NCI-H128 (cell line): Measurements from ENCODE around the gene SGCG.

Source experiments
- DNase-seq: peaks from one replicate; lab custom pipeline; 2025; ENCODE audit not compliant: unreplicated experiment; lab: John Stamatoyannopoulos, UW

SGCG gene

DNA sequence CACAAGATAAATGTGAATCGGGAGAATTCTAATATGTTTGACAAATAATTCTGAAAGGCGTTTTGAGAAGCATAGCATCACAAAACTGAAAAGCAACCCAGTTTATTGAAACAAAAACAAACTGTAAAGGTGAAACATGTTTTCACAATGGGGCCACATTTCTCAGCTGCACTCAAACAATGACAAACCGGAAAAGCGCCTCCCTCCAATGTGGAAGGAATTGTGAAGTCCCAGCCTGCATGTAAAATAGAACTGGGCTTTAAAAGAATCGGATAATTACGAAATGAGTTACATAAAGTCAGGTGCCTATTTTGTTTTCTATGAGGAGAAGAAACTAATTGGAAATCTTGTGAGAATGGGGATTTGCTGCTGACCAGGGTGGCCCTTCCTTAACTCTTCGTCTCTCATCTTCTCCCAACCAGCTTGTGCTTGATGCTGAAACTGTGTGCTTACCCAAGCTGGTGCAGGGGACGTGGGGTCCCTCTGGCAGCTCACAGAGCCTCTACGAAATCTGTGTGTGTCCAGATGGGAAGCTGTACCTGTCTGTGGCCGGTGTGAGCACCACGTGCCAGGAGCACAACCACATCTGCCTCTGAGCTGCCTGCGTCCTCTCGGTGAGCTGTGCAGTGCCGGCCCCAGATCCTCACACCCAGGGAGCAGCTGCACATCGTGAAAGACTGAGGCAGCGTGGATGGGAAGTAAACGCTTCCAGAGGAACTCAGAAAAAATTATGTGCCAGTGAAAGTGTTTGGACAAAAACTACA, 143.3 kb downstream of the SGCG start:
- no peak for DNase-seq

DNA sequence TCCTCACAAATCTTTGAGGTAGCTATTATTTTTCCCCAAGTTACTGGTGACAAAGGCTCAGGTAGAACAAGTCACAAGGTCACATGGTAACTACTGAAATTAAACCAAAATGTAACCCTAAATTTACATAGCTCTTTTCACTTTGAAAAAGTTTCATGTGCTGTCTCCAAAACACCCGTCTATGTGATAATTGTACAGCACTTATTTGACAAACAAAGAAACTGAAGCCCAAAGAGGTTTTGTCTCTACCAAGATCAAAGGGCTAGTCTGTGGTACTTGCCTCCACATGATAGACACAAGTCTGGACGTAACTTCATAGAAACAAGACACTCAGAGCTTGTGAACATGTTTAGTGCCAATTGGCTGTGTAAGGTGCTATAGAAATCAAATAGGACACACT, 144.4 kb downstream of the SGCG start:
- no peak for DNase-seq

DNA sequence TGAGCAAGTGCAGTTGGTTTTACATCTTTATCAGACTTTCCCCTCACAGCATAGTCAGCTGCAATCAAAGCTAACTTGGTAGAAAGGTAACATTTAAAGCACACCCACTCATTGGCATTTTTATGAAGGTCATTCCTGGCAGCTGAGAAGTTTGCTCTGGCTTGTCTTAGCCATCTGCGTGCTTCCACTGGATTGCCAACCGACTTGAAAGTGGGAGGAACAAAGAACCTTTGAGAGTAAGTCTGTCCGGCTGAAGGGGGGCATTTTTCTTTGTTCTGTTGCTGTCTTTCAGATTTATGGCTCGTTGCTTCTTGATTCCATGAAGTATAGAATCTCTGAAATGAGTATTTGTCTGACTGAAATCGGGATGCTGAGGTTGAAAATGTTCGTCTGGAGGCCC, 149.6 kb downstream of the SGCG start:
- no peak for DNase-seq

DNA sequence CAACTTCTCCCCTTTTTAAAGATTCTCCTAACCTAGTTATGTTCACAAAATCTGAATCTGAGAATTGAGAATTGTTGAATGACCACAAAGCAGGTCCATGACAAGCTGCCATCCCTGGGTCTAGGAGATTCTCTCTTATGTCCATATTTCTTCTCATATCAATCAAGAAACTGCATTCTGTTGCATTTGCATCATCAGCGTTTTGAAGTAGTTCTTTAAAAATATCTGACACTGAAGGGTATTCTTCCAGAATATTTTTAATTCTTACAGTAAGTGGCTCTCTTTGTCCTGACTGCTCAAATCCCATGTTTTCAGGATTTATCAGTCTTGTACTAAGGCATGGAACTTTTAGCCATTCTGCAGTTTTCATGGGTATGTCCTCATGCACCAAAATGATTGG, 158.4 kb downstream of the SGCG start:
- no peak for DNase-seq

DNA sequence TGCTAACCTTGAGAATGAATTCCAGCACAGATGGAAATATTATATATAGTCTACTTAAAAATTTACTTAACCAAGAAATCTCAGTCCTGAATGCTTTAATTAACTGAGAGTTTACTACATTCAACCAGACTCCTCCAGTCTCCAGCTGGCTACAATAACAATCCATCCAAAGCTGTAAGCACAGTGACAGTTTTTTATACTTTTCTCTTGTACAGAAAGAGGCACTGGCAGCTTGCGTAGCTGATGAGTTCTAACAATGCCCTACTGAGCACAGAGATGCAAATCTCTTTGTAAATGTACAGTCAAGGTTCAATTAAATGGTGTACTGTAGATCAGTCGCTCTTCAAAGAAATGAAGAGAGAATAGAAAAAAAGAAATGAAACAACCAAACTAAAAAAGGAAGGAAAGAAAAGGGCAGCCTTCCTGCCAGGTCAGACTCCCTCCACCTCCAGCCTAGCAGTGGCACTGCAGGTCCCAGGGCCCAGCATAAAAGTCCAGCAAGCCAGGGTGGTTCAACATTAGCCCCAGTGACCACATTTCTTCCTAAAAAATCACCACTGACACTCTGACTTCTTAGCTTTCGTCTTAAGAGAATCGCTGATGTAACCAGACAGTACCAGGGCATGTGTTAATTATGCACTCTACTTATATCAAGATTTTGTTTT, 164.3 kb downstream of the SGCG start:
- no peak for DNase-seq

DNA sequence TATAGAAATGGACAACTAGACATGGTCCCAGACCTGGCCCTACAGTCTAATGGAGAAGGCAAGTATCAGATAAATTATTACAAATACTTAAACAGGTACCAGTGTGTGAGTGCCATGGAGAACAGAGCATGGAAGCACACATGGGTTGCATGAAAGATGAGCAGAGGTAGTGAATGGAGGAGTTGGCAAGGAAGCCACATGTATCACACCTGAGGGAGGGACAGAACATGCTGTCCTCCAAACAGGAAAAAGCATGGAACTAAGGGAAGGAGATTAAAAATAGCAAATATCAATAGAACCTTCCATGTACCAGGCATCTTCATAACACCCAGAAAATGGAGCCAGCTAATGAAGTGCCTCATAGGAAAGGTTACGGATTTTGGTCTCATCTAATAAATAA, 166.8 kb downstream of the SGCG start:
- no peak for DNase-seq

DNA sequence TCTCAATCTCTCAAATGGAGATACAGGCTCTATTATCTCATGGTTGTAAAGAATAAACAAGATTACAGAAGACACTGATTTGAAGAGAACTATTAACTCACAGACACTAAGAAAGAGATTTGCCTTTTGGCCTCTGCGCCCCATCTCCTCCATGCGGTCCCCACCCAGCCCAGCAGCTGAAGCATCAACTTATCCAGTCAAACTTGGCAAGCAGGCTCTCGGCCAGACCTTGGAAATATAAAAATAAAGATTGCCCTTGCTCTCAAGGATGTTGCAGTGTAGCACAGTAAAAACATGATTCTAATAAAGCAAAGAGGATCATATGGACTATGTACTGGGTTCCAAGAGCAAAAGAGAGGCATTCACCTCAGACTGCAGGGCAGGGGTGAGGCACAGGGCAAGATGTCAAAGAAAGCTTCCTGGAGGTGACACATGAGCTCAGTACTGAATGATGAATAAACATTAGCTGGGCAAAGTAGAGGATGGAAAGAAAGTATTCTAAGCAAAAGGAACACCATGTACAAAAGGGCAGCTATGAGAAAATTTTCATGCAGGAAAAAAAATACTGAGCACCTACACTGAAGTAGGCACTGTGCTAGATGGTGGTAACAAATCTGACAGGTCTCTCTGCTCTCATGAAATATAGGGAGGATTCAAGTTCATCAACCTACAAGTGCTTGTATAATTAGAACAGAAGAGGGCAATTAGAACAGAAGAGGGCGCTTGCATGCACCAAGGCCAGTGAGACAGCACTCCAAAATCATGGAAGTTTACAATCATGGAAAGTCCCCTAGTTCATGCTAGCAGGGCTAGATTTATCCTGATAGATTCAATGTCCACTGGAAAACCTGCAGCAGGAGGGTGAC, 167.7 kb downstream of the SGCG start:
- no peak for DNase-seq

DNA sequence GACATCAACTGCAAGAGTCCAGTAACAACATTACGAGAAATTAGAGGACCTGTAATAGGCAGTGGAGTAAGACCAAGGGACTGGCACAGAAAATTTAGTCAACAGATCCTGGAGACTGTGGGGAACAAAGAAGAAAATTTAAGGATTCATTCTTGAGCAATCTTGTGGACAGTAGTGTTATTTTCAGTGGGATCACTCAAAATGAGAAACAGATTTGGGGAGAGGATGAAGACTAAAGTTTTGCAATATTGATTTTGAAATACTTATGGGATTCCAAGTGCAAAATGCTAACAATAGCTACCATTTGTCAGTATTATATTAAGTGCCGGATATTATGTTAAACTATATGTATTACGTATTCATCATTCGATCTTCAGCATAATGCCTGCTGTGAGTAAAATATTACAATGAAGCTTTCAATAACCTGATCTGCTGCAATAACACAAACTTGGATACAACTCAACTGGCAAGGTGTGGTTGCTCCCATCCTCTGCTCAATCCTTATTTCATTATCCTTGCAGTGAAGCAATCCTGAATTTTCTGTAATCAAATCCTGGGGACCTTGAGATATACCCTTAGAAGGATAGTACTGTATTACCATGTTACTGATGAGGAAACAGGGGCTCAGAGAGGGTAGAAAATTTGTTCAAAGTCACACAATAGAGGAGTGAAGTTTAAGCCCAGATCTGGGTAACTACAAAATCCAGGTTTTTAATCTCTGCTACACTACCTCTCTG, 168.6 kb downstream of the SGCG start:
- no peak for DNase-seq

DNA sequence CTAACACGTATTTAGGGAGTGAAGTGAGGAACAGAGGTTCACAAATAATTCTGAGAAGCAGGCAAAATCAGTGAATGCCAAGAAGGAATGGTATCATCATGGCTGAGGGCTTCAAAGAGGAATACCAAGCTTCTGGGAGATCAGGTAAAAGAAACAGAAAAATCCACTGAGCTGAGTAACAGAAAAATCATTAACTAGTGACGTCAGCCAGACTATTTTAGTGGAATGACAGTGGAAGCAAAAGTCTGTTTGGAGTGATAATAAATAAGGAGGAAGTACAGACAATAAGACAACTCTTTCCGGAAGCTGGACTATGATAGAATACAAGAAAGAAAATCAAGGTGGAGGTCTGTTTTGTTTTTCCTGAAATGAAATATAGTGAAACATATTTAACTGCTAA, 169.2 kb downstream of the SGCG start:
- DNase-seq = no peak

DNA sequence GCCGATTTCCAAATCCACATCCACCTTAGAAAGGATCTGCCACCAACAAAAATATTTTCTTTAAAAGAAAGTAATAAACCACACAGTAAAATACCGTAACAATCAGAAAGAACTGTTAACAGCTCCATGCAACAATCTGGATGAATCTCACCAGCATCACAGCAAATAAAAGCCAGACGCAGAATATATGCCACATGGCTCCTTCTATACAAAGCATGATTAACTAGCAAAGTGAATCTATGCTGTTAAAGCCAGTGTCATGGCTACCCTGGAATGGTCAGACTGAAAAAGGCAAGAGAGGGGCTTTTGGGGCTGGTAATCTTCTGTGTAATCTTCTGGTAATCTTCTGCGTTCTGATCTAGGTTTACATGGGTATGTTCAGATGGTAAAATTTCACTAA, 171.4 kb downstream of the SGCG start:
- DNase-seq = no peak

DNA sequence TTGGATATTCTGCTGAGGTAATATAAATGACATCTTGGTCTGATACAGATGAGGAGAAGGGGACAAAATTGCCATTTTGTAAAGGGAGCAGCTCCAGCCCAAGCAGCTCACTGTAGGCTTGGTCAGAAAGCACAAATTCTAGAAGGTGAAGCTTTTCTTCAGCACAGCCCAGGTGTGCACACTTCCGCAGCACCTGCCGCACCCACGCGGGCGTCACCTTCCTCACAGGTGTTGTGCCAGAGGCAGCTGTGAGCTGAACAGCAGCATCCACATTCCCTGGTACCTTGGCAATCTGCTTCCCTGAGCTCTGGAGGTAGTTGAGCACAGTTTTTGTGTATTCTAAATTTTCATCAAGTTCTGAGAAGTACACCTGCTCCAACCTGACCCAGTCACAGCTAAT, 173.7 kb downstream of the SGCG start:
- no peak for DNase-seq

DNA sequence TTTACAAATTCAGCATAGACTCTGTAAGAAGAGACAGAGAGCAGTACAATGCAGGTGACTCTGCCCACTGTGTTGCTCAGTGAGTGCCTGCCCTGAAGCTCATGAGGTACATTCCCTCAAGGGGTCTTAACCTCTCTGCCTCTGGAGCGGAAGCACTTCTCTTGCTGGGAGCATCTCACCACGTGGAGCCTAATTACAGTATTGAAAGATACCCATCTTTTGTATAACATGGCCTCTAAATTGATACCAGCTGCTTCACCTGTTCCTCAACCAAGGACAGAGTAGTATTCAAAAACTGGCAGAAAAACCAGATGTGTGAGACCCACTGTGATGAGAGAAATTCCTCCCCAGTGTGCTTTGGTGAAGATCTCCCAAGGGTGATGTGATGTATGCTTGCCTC, 175.6 kb downstream of the SGCG start:
- no peak for DNase-seq

DNA sequence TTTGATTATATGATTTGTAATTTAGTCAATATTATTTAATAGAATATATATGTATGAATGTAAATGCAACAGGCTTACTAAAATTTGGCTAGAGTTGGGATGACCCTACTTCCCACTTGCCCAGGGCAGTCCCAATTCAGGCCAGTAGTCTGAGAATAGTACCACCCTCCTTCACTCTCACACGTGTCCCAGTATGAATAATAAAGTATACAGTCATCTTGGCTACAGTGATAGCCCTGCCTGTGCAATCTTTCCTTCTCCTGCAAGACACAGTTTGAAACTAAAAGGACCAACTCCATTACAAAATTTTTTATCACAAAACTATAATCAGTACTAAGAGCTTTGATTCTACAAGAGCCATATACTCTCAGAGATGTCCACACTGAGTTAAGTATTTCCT, 176.6 kb downstream of the SGCG start:
- DNase-seq = no peak

DNA sequence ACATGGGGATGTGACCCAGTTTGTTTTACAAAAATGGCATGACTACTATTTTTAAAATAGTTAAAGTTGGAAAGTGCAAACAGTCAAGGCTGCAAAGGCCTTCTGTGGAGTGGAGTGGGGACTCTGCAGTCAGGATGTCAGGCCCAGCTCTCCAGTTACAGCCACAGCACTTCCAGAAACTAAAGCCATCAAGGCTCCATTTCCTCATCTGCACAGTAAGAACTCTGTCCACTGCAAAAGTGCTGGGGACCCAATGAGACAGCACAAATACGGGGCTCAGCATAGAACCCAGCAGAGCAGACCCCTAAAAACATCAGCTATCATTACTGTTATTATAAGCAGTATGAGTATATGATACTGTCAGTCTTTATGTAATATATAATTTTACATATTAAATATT, 179.1 kb downstream of the SGCG start:
- DNase-seq = no peak

DNA sequence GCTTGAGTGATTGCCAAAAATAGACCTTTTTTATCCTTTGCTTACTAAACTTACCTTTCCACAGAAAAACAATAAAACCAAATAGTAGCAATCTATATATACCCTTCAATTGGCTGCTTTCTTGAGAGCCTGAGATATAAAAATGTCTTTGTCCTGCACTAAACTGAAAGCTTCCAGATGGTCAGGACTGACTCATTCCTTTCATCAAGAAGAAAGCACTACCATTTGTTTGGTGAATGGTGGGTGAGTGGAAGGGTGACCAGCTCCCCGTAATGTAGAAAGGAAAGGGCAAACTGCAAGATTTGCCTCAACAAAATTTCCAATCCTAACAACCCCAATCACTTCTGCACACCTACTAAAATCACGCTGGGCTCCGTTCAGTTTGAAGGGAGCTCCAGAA, 184.9 kb downstream of the SGCG start:
- DNase-seq = no peak

DNA sequence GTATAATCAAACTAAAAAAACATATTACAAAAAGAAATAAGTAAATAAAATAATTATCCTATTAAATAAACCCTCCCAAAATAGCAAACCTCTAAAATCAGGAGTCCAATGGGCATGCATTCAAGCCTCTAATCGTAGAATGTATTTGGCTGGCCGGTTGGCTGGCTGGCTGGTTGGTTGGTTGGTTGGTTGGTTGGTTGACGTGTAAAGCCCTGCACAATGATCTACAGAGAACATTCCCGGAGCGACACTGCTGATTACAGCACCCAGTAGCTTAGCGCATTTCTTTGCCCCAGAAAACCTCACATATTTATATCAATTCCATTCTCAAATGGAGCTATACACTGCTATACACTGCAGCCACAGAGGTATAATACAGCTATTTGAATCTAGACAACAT, 187.1 kb downstream of the SGCG start:
- no peak for DNase-seq

DNA sequence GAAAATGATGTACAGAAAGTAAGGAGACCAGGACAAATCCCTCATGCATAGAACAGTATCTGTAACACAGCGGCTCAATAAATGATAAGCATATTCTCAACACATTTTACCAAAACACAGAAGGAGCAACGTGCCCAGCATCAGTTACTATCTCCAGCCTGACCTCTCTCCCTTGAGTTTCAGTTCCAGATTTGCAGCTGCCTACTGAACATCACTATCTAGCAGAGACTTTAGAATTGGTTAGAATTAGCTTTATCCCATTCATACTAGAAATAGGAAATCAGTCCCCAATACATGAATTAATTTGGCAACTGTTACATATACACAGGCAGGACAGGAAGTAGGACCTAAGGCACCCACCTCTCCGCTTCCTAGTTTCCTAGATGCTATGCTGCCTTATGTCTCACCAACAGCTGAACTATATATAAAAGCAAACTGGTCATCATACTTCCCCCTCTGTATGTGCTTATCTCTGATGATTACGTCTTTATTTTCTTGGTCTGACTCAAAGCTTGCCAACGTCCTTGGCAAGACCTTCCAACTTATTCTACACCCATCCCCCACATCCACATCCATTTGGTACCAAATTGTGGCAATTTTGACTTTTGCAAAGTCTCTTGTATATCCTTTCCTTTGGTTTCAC, 191.6 kb downstream of the SGCG start:
- DNase-seq = no peak
